HL-60/S4 (cell line): ENCODE data around the gene CTBP1.

ENCODE experiments used
- in situ Hi-C: fragments of 300-500 bp; cut with MboI; formaldehyde crosslinking; loops from 2 replicates; pipeline ENCODE4 v1.14.3; 2022; ENCODE audit warnings: low sequenced_read_pairs

Gene CTBP1

GRCh38 chr4:1212546-1213335 lies 36.2 kb downstream of the CTBP1 start:
- in situ Hi-C loops: no loop called here

GRCh38 chr4:1211891-1212545 lies 36.9 kb downstream of the CTBP1 start:
- in situ Hi-C loops: no loop called here

GRCh38 chr4:1211371-1211770 lies 37.6 kb downstream of the CTBP1 start:
- in situ Hi-C loops: no loop called here

- in situ Hi-C loops: no loop called here
Observed at GRCh38 chr4:1210971-1211370, 38.0 kb downstream of the CTBP1 start.

- in situ Hi-C loops: no loop called here
Observed at GRCh38 chr4:1210241-1210841, 38.6 kb downstream of the CTBP1 start.

GRCh38 chr4:1209821-1210220 lies 39.1 kb downstream of the CTBP1 start:
- in situ Hi-C loops: no loop called here

GRCh38 chr4:1208970-1209704 lies 39.8 kb downstream of the CTBP1 start:
- in situ Hi-C loops: no loop called here

GRCh38 chr4:1208266-1208961 lies 40.5 kb downstream of the CTBP1 start:
- in situ Hi-C loops: no loop called here

GRCh38 chr4:1207603-1208265 lies 41.2 kb downstream of the CTBP1 start:
- in situ Hi-C loops: no loop called here

GRCh38 chr4:1207157-1207470 lies 41.8 kb downstream of the CTBP1 start:
- in situ Hi-C loops: no loop called here

- in situ Hi-C loops: no loop called here
Observed at GRCh38 chr4:1206299-1207156, 42.4 kb downstream of the CTBP1 start.

- in situ Hi-C loops: no loop called here
Observed at GRCh38 chr4:1205586-1206298, 43.2 kb downstream of the CTBP1 start.

- in situ Hi-C loops: no loop called here
Observed at GRCh38 chr4:1204828-1205585, 43.9 kb downstream of the CTBP1 start.

- in situ Hi-C loops: no loop called here
Observed at GRCh38 chr4:1204286-1204827, 44.6 kb downstream of the CTBP1 start.

GRCh38 chr4:1203026-1203616 lies 45.8 kb downstream of the CTBP1 start:
- in situ Hi-C loops: no loop called here

- in situ Hi-C loops: no loop called here
Observed at GRCh38 chr4:1202526-1203011, 46.4 kb downstream of the CTBP1 start.

- in situ Hi-C loops: no loop called here
Observed at GRCh38 chr4:1201851-1202525, 46.9 kb downstream of the CTBP1 start.
